SK-N-MC (cell line): ENCODE results near the gene ARHGEF17.

Source experiments
- DNase-seq: peaks from one replicate; pipeline ENCODE4 v3.0.0-alpha.2; 2011; ENCODE audit warnings: low read depth, low spot score
- H3K27ac ChIP-seq: fragments of 200-600 bp; sonication (generic); 2 replicates; pipeline ENCODE4 v1.5.1; 2016; ENCODE audit warnings: mixed run types
- H3K36me3 ChIP-seq: fragments of 200-600 bp; sonication (generic); 2 replicates; pipeline ENCODE4 v1.6.1; 2017; ENCODE audit warnings: antibody characterized with exemption, low read length, mixed read lengths; ENCODE audit not compliant: insufficient read depth
- H3K4me3 ChIP-seq: fragments of 200-600 bp; sonication (generic); 2 replicates; pipeline ENCODE4 v1.5.1; 2016
- H3K9ac ChIP-seq: fragments of 200-600 bp; sonication (generic); 2 replicates; pipeline ENCODE4 v1.8.0; 2017; ENCODE audit warnings: mixed run types, mixed read lengths; ENCODE audit not compliant: insufficient read length
- H3K9me3 ChIP-seq: fragments of 200-600 bp; sonication (generic); 2 replicates; pipeline ENCODE4 v1.6.1; 2017; ENCODE audit warnings: low read depth, mild to moderate bottlenecking, antibody characterized with exemption, low read length, moderate library complexity, mixed read lengths
- EZH2 ChIP-seq: fragments of 200-600 bp; sonication (generic); IDR thresholded peaks from one replicate; pipeline ENCODE4 v1.6.1; 2017; ENCODE audit warnings: antibody characterized with exemption
- FOXP2 ChIP-seq: optimal IDR thresholded peaks from 2 replicates; pipeline ENCODE3; 2011; ENCODE audit warnings: mild to moderate bottlenecking, moderate library complexity; ENCODE audit not compliant: insufficient read depth; ENCODE audit errors: extremely low read length, control extremely low read depth
- POLR2AphosphoS5 ChIP-seq: IDR thresholded peaks from 2 replicates; pipeline ENCODE4 v1.6.1; 2012; ENCODE audit warnings: mild to moderate bottlenecking, low read depth, low read length, borderline replicate concordance

Gene ARHGEF17

GRCh38 chr11:73400293-73400692 lies 92.2 kb downstream of the ARHGEF17 start:
- Histone ChIP-seq H3K4me3 (no peak overlapping the region), H3K9me3 (no peaks in the 10 kb centered on the region), H3K9ac (no peak overlapping the region), H3K36me3 (no peaks in the 10 kb centered on the region), H3K27ac (no peak overlapping the region)
- DNase-seq, result no peak
- TF ChIP-seq FOXP2 (no peak), EZH2 (no peak)

- no peak overlapping the region for H3K9ac ChIP-seq
- DNase-seq, result no peak
Observed at GRCh38 chr11:73401217-73401923, 93.3 kb downstream of the ARHGEF17 start.

GRCh38 chr11:73401924-73402833 lies 94.1 kb downstream of the ARHGEF17 start:
- Histone ChIP-seq H3K9ac (no peak overlapping the region), H3K27ac (no peak overlapping the region), H3K36me3 (no peaks in the 10 kb centered on the region), H3K4me3 (no peak overlapping the region), H3K9me3 (no peaks in the 10 kb centered on the region)
- DNase-seq, result no peak
- no peak for TF ChIP-seq POLR2AphosphoS5
- TF ChIP-seq FOXP2, result no peak
- no peak for TF ChIP-seq EZH2

More at GRCh38 chr11:73401217-73401923, 93.3 kb downstream of the ARHGEF17 start:
- TF ChIP-seq FOXP2, result no peak
- TF ChIP-seq EZH2, result no peak
- no peak for TF ChIP-seq POLR2AphosphoS5
- H3K27ac ChIP-seq, result no peak overlapping the region
- H3K4me3 ChIP-seq, result no peak overlapping the region
- H3K36me3 ChIP-seq, result no peaks in the 10 kb centered on the region
- H3K9me3 ChIP-seq, result no peaks in the 10 kb centered on the region

- DNase-seq, result no peak
- H3K9me3 ChIP-seq, result no peaks in the 10 kb centered on the region
- no peak overlapping the region for H3K27ac ChIP-seq
- no peak overlapping the region for H3K4me3 ChIP-seq
- no peaks in the 10 kb centered on the region for H3K36me3 ChIP-seq
- H3K9ac ChIP-seq, result no peak overlapping the region
- TF ChIP-seq EZH2 (no peak), FOXP2 (no peak), POLR2AphosphoS5 (no peak)
Observed at GRCh38 chr11:73402834-73403185, 94.7 kb downstream of the ARHGEF17 start.

- Histone ChIP-seq H3K9ac (no peak overlapping the region), H3K9me3 (no peaks in the 10 kb centered on the region), H3K27ac (peak overlapping the region; percentile 25; the same call in 1 of the 2 replicates), H3K36me3 (no peaks in the 10 kb centered on the region), H3K4me3 (no peak overlapping the region)
- DNase-seq, result no peak
- TF ChIP-seq POLR2AphosphoS5 (no peak), EZH2 (no peak), FOXP2 (no peak)
Observed at GRCh38 chr11:73403541-73403940, 95.5 kb downstream of the ARHGEF17 start.

GRCh38 chr11:73404048-73404447 lies 96.0 kb downstream of the ARHGEF17 start:
- no peak overlapping the region for H3K9ac ChIP-seq
- H3K36me3 ChIP-seq, result peaks cover under 1% of the 10 kb centered on the region; the same call in 1 of the 2 replicates
- no peak for TF ChIP-seq POLR2AphosphoS5
- no peak for TF ChIP-seq EZH2
- TF ChIP-seq FOXP2, result no peak
- no peak for DNase-seq
- H3K4me3 ChIP-seq, result no peak overlapping the region
- H3K9me3 ChIP-seq, result no peaks in the 10 kb centered on the region
- H3K27ac ChIP-seq, result peak overlapping the region; percentile 25; the same call in 1 of the 2 replicates

- Histone ChIP-seq H3K27ac (no peak overlapping the region), H3K36me3 (peaks cover 6% of the 10 kb centered on the region; the same call in 1 of the 2 replicates), H3K4me3 (no peak overlapping the region), H3K9me3 (no peaks in the 10 kb centered on the region), H3K9ac (no peak overlapping the region)
- TF ChIP-seq EZH2 (no peak), FOXP2 (no peak), POLR2AphosphoS5 (no peak)
- DNase-seq, result no peak
Observed at GRCh38 chr11:73404506-73405145, 96.5 kb downstream of the ARHGEF17 start.

- TF ChIP-seq EZH2, result no peak
- no peak for TF ChIP-seq POLR2AphosphoS5
- no peak overlapping the region for H3K4me3 ChIP-seq
- H3K36me3 ChIP-seq, result peaks cover 8% of the 10 kb centered on the region; the same call in 1 of the 2 replicates
- no peak overlapping the region for H3K27ac ChIP-seq
- DNase-seq, result no peak
- H3K9me3 ChIP-seq, result no peaks in the 10 kb centered on the region
- no peak overlapping the region for H3K9ac ChIP-seq
Observed at GRCh38 chr11:73405146-73405510, 97.1 kb downstream of the ARHGEF17 start.
